ENCODE results near the gene MGMT. TPM values are rescaled to one million over a fixed set of nuclear protein-coding genes. Genes with fewer than 3 reads are reported as not detected.

Gene MGMT
- total RNA-seq, 4 donors from 2014 or later, result 25.6 to 32.2 (median 29.5) TPM

DNA sequence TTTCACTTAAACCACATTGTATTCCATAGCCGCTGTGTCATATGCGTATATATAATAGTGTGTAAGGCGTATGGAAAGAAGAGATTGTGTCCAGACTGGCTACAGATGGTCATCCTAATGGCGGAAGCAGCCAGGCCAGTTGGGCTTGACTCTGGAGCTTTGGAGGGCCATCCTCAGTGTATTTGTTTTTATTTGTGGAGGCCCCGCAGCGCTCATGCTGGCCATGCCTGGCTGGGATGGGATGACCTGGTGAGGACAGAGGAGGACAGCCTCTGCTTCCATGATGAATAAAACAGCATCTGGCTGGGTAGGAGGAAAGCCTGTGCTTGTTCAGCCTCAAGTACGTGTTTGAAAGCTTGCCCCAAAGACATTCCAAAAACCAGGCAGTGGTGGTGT lies 276.7 kb downstream of the MGMT start:
- H3K27ac ChIP-seq, result no peak overlapping the region
- 97% methylated on average over 7 of the region's 7 CpGs for WGBS
- H3K4me1 ChIP-seq, result no peaks in the 10 kb centered on the region
- TF ChIP-seq POLR2A (IDR thresholded peaks at IDR 0.05), result no peak
- TF ChIP-seq CTCF (IDR thresholded peaks at IDR 0.05), result no peak
- no peak for TF ChIP-seq POLR2AphosphoS5 (IDR thresholded peaks at IDR 0.05)
- TF ChIP-seq EP300 (IDR thresholded peaks at IDR 0.05), result no peak
- H3K9me3 ChIP-seq, result no peaks in the 10 kb centered on the region
- no peaks in the 10 kb centered on the region for H3K27me3 ChIP-seq
- peaks cover 10% of the 10 kb centered on the region for H3K36me3 ChIP-seq
- no peak overlapping the region for H3K4me3 ChIP-seq
- no peak for DNase-seq (ENCODE audit: low spot score in 2 of 2)

GRCh38 chr10:129744134-129745111 lies 277.4 kb downstream of the MGMT start:
- no peak for TF ChIP-seq POLR2A (IDR thresholded peaks at IDR 0.05)
- TF ChIP-seq EP300 (IDR thresholded peaks at IDR 0.05), result no peak
- no peak for TF ChIP-seq POLR2AphosphoS5 (IDR thresholded peaks at IDR 0.05)
- TF ChIP-seq CTCF (IDR thresholded peaks at IDR 0.05), result no peak

DNA sequence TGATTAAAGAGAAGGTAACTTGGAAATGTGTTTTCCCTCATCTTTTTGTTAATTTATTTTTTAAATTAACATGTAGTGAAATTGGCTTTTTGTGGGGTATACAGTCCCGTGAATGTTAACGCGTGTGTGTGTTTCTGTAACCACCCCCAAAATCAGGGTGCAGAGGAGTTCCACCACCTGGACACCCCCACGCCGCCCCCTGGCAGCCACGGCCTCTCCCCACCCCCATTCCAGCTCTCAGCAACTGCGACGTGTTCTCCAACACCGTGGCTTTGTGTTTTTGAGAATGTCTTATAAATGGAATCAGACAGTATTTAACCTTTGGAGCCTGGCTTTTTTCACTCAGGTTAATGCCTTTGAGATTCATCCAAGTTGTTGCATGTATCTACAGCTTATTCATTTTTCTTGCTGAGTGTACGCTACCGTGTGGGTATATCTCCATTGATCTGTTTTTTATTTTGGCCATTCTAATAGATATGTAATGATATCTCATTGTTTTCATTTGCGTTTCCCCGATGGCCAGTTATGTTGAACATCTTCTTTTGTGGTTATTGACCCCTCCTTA lies 278.2 kb downstream of the MGMT start:
- 96% methylated on average over 13 of the region's 13 CpGs for WGBS
- DNase-seq (ENCODE audit: low spot score in 2 of 2), result no peak
- H3K9me3 ChIP-seq, result peaks cover 10% of the 10 kb centered on the region
- H3K4me1 ChIP-seq, result no peaks in the 10 kb centered on the region
- no peak overlapping the region for H3K27ac ChIP-seq
- TF ChIP-seq CTCF (IDR thresholded peaks at IDR 0.05) (no peak), POLR2AphosphoS5 (IDR thresholded peaks at IDR 0.05) (no peak), EP300 (IDR thresholded peaks at IDR 0.05) (no peak), POLR2A (IDR thresholded peaks at IDR 0.05) (no peak)
- H3K27me3 ChIP-seq, result no peaks in the 10 kb centered on the region
- H3K4me3 ChIP-seq, result no peak overlapping the region
- H3K36me3 ChIP-seq, result peaks cover 10% of the 10 kb centered on the region

More at GRCh38 chr10:129744134-129745111, 277.4 kb downstream of the MGMT start:
- no peak overlapping the region for H3K4me3 ChIP-seq
- WGBS, result 93% methylated on average over 16 of the region's 22 CpGs
- H3K9me3 ChIP-seq, result peaks cover 4% of the 10 kb centered on the region
- H3K36me3 ChIP-seq, result peaks cover 10% of the 10 kb centered on the region
- no peaks in the 10 kb centered on the region for H3K4me1 ChIP-seq
- peak; percentile 40 to 56 for DNase-seq (ENCODE audit: low spot score in 2 of 2)
- no peaks in the 10 kb centered on the region for H3K27me3 ChIP-seq
- no peak overlapping the region for H3K27ac ChIP-seq

- WGBS, result 84% methylated on average over 11 of the region's 11 CpGs
- H3K4me3 ChIP-seq, result no peak overlapping the region
- H3K36me3 ChIP-seq, result peaks cover 6% of the 10 kb centered on the region
- DNase-seq (ENCODE audit: low spot score in 2 of 2), result no peak
- no peaks in the 10 kb centered on the region for H3K27me3 ChIP-seq
- H3K27ac ChIP-seq, result no peak overlapping the region
- peaks cover 23% of the 10 kb centered on the region for H3K9me3 ChIP-seq
- TF ChIP-seq CTCF (IDR thresholded peaks at IDR 0.05), result no peak
- TF ChIP-seq EP300 (IDR thresholded peaks at IDR 0.05), result no peak
- TF ChIP-seq POLR2A (IDR thresholded peaks at IDR 0.05), result no peak
- no peak for TF ChIP-seq POLR2AphosphoS5 (IDR thresholded peaks at IDR 0.05)
- peaks cover 9% of the 10 kb centered on the region for H3K4me1 ChIP-seq
These were observed 287.4 kb downstream of the MGMT start for GRCh38 chr10:129754211-129755050.
